ENCODE measurements around the gene TMX2.

TMX2 gene

GRCh38 chr11:57746920-57747319, 34.5 kb downstream of the TMX2 start:
- Histone ChIP-seq H3K4me3 (ENCODE audit: low read depth, low read length, poor library complexity, severe bottlenecking) (no peak overlapping the region), H3K9ac (ENCODE audit: low read length) (no peak overlapping the region), H4K20me1 (ENCODE audit: insufficient read depth, low read length) (no peaks in the 10 kb centered on the region), H3K9me3 (ENCODE audit: low read length) (no peaks in the 10 kb centered on the region), H3F3A (ENCODE audit: insufficient read depth, low read length) (no peaks in the 10 kb centered on the region), H2AFZ (ENCODE audit: low read length) (no peak overlapping the region), H3K27ac (ENCODE audit: low read depth, low read length, poor library complexity, severe bottlenecking) (no peak overlapping the region), H3K27me3 (ENCODE audit: insufficient read depth, low read length) (no peaks in the 10 kb centered on the region), H3K36me3 (ENCODE audit: insufficient read depth, low read length) (peaks cover 51% of the 10 kb centered on the region), H3K4me2 (ENCODE audit: low read length) (no peak overlapping the region), H3K79me2 (ENCODE audit: insufficient read depth, low read length) (peaks cover 10% of the 10 kb centered on the region), H3K9me2 (ENCODE audit: low read depth, low read length) (no peaks in the 10 kb centered on the region), H3K4me1 (ENCODE audit: insufficient read depth, low read length, severe bottlenecking) (peaks cover 11% of the 10 kb centered on the region)
- TF ChIP-seq CTCF (IDR thresholded peaks at IDR 0.05; ENCODE audit: low read length) (no peak), EZH2 (IDR thresholded peaks at IDR 0.05; ENCODE audit: borderline replicate concordance, low read length) (no peak)

- peaks cover 10% of the 10 kb centered on the region for H3K36me3 ChIP-seq (ENCODE audit: insufficient read depth, low read length)
- no peaks in the 10 kb centered on the region for H3K79me2 ChIP-seq (ENCODE audit: insufficient read depth, low read length)
- no peak overlapping the region for H3K4me2 ChIP-seq (ENCODE audit: low read length)
- H3K4me3 ChIP-seq (ENCODE audit: low read depth, low read length, poor library complexity, severe bottlenecking): no peak overlapping the region
- TF ChIP-seq EZH2 (IDR thresholded peaks at IDR 0.05; ENCODE audit: borderline replicate concordance, low read length): no peak
- no peak for TF ChIP-seq CTCF (IDR thresholded peaks at IDR 0.05; ENCODE audit: low read length)
- no peak overlapping the region for H3K9ac ChIP-seq (ENCODE audit: low read length)
- H3K4me1 ChIP-seq (ENCODE audit: insufficient read depth, low read length, severe bottlenecking): no peaks in the 10 kb centered on the region
- no peaks in the 10 kb centered on the region for H3K9me2 ChIP-seq (ENCODE audit: low read depth, low read length)
- no peaks in the 10 kb centered on the region for H3F3A ChIP-seq (ENCODE audit: insufficient read depth, low read length)
- no peaks in the 10 kb centered on the region for H3K27me3 ChIP-seq (ENCODE audit: insufficient read depth, low read length)
- H4K20me1 ChIP-seq (ENCODE audit: insufficient read depth, low read length): no peaks in the 10 kb centered on the region
- H3K9me3 ChIP-seq (ENCODE audit: low read length): no peaks in the 10 kb centered on the region
- H2AFZ ChIP-seq (ENCODE audit: low read length): no peak overlapping the region
- H3K27ac ChIP-seq (ENCODE audit: low read depth, low read length, poor library complexity, severe bottlenecking): no peak overlapping the region
These were observed 38.8 kb downstream of the TMX2 start for GRCh38 chr11:57751176-57751575.

- Histone ChIP-seq H3K4me2 (ENCODE audit: low read length) (no peak within 1 kb of the TSS), H3K9me3 (ENCODE audit: low read length) (no peaks in the 10 kb centered on the region), H3K4me1 (ENCODE audit: insufficient read depth, low read length, severe bottlenecking) (no peaks in the 10 kb centered on the region), H3K4me3 (ENCODE audit: low read depth, low read length, poor library complexity, severe bottlenecking) (no peak within 1 kb of the TSS), H3K36me3 (ENCODE audit: insufficient read depth, low read length) (peaks cover 6% of the 10 kb centered on the region), H3K27ac (ENCODE audit: low read depth, low read length, poor library complexity, severe bottlenecking) (no peak within 1 kb of the TSS), H4K20me1 (ENCODE audit: insufficient read depth, low read length) (no peaks in the 10 kb centered on the region), H2AFZ (ENCODE audit: low read length) (no peak within 1 kb of the TSS), H3K9ac (ENCODE audit: low read length) (no peak within 1 kb of the TSS), H3K27me3 (ENCODE audit: insufficient read depth, low read length) (no peaks in the 10 kb centered on the region), H3K9me2 (ENCODE audit: low read depth, low read length) (no peaks in the 10 kb centered on the region), H3K79me2 (ENCODE audit: insufficient read depth, low read length) (no peaks in the 10 kb centered on the region), H3F3A (ENCODE audit: insufficient read depth, low read length) (no peaks in the 10 kb centered on the region)
- TF ChIP-seq EZH2 (IDR thresholded peaks at IDR 0.05; ENCODE audit: borderline replicate concordance, low read length) (no peak), CTCF (IDR thresholded peaks at IDR 0.05; ENCODE audit: low read length) (peak; percentile 59)
These were observed 39.4 kb downstream of the TMX2 start, which contains the start of gene BTBD18 for GRCh38 chr11:57751676-57752253. Gene BTBD18 (minus strand): TSS chr11:57751819. CDS start chr11:57751188, 631 bp downstream.

Measured in OCI-LY1 (cell line).